Activated CD4-positive, CD25-positive, alpha-beta regulatory T cell treated with anti-CD3 and anti-CD28 coated beads, Interleukin-2, amount 50 U/mL, for 16 hours (primary cell): ENCODE measurements around the gene PTPRQ.
"Not testable (repeated sequence)": the region's sequence is repeated elsewhere in the genome, so short reads cannot be mapped to it uniquely, and the experiment has no call there.

Experiments
- DNase-seq: peaks from one replicate; pipeline ENCODE4 v3.0.0-alpha.2; 2020; ENCODE audit warnings: low read depth, low spot score

The PTPRQ gene

DNA sequence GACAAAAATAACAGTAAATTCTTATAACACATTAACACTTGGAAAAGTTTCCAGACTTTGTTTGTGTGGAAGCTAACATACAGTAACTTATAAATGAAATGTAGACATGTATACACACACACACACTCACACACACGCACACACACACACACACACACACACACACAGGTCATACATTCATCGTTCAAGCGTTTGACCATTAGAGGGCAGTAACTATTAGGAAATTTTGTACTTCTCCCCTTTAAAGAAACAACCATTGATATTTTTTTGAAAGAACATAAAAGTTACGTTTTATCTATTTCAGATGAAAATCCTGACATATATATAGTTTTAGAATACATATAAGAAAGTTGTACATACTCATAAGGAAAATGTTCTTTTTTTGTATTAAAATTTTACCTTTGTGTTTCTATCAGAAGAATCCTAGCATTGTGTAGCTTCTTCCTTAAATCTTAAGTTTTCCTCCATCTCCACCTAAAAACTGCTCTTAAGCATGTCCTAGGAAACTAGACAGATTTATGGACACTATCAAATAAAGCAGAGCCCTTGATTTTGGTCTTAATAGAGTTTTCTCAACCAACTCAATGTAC is 29.0 kb downstream of the PTPRQ start:
- DNase-seq, result no peak

DNA sequence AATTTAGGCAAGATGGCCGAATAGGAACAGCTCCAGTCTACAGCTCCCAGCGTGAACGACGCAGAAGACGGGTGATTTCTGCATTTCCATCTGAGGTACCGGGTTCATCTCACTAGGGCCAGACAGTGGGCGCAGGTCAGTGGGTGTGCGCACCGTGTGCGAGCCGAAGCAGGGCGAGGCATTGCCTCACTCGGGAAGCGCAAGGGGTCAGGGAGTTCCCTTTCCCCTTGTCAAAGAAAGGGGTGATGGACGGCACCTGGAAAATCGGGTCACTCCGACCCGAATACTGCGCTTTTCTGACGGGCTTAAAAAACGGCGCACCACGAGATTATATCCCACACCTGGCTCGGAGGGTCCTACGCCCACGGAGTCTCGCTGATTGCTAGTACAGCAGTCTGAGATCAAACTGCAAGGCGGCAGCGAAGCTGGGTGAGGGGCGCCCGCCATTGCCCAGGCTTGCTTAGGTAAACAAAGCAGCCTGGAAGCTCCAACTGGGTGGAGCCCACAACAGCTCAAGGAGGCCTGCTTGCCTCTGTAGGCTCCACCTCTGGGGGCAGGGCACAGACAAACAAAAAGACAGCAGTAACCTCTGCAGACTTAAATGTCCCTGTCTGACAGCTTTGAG is 33.6 kb downstream of the PTPRQ start:
- DNase-seq, result not testable (repeated sequence)

DNA sequence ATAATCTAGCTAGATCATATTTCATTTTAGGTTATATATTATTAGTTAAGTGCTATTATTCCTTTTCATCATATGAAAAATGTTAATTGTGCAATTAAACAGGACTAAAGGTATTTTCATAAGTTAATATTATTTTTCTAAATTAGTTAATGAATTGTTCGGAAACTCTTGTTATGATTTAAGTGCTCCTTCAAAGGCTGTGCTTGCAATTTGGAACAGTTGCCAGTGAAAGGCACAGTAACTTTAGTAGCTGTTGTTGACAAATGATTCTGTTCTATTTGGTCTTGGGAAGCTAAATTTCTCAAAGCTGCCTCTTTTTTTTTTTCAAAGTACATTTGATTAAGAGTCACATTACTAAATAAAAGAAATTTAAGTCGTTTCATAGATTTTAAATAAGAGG is 40.7 kb downstream of the PTPRQ start:
- DNase-seq, result no peak

DNA sequence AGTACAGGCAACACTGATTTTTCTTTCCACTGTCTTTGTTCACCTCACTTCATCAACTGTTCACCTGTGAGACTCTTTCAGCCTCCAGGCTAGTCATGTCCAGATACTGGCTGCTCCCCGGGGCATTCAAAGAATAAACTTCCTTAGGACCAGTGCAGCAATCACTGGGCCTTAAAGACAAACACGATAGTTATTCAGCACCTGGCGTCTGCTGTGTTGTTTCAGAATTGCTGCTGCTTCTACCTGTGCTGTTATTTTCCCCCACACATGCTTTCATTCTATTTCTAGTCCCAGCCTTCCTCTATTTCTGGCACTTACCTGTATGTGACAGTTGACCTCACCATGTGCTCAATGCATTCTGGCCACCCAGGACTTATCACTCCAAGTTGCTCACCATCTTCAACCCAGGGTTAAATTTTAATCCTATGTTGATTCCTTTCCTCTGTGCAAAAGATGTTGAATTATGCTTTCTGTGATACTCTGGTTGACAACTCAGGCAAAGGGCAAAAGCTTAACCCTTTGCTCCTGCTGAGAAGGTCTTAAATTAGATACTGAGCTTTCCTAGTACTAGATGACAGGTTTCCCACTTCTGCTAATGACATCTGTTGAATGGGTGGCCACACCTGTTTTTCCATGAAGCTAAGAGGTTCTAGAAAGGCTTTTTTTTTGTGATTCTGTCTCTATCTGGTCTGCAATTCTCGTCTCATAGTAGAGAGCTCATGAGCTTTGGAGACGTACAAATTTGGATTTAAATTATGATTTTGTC is 41.4 kb downstream of the PTPRQ start:
- no peak for DNase-seq

DNA sequence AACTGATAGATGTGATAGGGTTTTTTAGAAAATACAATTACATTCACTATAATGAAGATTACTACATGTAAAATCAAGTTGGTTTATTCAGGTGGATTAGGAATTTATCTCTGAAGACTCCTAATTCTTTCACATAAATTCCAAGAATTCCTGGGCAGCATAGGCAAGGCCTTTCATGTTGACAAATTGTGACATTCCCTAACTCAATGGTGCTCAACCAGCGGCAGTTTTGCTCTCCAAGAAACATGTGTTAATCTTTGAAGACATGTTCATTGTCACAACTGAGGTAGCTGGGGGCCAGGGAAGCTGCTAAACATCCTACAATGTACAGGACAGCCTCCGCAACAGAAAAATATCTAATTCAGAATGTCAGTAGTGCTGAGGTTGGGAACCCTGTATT is 46.3 kb downstream of the PTPRQ start:
- no peak for DNase-seq

- DNase-seq, result no peak
These were observed 47.1 kb downstream of the PTPRQ start for GRCh38 chr12:80491166-80491565.

DNA sequence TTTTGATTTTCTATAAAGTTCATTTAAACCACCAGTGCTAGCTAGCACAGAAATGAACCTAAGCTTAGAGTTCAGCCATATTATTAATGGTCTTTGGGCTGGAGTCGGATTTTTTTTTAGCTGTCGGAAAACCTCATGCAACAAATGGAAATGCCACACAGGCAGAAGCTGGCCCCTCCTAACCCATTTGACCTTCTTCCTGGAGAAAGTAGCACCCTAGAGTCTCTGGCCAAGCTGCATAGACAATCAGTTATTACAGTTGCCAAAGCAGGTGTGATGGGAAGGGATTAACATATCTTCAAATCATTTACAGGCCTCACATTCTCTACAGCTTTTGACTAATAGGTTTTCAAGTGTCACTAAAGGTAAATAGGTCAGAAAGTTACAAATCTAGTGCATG is 49.4 kb downstream of the PTPRQ start:
- DNase-seq, result no peak

DNA sequence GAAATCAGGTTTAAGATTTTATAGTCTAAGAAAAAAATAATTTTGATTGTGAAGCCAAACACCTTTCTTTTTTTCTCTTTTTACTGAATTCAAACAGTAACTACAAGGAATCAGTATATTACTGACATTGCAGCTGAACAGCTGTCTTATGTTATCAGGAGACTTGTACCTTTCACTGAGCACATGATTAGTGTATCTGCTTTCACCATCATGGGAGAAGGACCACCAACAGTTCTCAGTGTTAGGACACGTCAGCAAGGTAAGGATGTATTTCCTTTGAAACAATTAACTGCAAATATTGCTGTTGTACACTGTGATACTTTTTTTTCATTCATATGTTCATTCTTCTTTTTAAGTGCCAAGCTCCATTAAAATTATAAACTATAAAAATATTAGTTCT is 50.8 kb downstream of the PTPRQ start:
- no peak for DNase-seq

DNA sequence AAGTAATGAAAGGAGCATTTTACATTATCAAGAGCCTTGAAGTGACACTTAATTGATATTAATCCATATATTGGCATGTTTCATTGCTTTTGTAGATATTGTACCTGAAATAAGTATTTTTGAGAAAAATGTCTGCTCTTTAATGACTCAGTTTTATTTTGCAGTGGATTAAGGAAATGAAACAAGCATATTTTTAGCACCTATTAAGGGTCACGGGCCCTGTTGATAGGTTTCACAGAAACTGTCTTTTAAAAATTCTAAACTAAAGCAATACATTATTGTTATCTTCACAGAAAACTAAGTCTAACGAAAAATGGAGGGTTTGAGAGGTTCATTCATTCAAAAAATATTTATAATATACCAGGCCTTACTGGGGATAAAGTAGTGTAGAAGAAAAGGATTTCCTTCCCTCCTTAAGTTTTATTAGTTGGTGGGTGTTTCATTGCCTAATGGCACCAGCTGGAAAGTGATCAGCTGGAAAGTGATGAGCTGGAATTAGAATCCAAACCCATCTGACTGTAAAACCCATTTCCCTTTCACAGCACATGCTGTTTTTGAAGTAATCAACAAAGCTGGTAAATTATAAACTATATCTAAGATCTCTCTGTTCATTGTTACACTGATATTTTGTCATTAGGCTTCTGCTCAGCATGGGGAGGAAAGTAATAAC is 54.2 kb downstream of the PTPRQ start:
- DNase-seq, result no peak

DNA sequence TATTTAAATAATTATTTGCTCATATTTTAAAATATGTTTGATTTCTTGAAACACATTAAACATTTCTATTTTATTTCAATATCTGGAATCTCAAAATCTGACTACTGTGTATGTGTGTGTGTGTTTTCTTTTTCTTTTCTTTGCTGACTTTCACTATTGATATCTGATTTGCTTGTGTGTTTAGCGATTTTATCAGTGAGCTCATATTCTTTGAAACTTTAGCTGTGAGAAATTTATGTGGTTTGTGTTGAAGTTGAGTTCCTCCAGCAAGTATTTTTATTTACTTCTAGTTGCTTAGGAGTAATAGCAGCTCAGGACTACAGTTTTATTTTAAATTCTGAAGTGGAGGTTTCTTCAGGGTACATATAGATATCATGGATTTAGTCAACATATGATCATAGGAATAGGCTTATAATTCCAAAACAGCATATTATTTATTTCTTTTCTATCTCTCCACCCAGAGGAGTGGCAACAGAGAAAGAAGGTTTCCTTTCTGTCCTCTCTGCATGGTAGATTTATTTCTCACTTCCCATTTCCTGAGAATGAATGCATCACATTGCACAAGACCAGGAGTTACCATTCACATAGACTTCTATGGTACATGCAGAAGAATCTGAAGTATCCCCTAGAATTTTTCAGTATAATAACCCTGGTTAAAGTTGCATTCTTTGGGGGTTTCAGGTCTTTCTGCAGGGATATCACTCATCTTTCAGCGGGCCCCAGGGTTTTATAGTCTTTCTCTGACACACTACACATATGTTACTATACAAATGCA is 60.5 kb downstream of the PTPRQ start:
- DNase-seq, result no peak

DNA sequence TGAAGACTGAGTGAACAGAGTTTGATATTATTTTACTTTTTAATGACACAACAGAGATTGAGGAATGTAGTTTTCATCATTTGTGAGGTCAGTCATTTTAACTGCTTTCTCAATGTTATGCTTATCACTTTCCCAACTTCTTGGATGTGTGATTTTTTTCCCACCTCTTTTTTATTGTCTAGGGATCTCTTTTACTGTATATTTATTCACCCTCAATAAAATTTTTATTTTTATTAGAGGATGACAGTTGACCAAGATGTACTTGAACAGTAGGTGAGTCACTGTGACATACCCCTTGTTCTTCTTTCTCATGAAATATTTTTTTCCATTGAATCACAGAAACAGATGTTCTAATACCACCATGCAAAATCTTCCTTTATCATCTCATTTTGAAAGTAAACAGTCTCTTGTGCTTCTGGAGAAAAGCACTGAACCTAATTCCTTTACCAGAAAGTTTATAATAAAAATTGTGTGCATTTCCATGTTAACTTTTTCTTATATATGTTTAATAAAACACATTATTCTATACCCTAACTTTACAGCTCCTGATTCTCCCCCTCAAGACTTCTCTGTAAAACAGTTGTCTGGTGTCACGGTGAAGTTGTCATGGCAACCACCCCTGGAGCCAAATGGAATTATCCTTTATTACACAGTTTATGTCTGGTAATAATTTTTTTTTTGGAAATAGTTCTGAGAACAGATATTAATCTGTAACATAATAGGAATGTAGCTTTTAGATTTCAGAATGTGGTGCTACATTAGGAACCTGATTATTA is 65.9 kb downstream of the PTPRQ start:
- no peak for DNase-seq

DNA sequence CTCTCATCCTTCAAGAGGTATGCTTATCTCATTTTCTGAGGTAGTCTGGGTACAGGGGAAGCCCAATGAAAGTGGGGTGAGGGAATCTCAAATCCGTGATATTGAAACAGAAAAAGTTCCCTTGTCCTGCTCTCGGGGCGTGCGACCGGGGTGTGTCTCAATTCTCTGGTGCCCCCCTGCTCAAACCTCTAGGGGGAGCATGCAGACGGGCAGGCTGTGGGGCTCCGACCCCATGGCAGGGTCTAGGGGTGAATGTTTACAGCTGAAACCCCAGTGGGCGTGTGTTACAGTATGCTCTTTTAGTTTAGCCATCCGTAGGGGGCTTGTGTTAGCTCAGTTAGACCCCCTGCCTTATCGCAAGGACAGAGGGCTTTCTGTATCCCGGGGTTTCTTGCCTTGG is 68.7 kb downstream of the PTPRQ start:
- DNase-seq, result no peak

DNA sequence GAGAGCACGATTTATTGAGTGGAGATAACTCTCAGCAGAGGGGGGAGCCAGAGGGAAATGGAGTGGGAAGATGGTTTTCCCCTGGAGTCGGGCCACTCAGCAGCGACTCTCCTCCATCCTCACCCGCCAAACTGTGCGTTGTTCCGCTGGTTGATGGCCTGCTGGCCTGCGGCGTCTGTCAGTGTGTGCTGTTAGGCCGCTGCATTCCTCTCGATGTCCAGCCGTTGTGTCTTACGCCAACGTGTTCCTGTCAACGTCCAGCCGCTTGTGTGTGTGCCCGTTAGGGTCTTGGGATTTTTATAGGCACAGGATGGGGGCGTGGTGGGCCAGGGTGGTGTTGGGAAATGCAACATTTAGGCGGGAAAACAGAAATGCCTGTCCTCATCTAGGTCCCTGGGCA is 69.2 kb downstream of the PTPRQ start:
- no peak for DNase-seq

- no peak for DNase-seq
These were observed 73.6 kb downstream of the PTPRQ start for GRCh38 chr12:80517655-80518054.

GRCh38 chr12:80531646-80532045 is 87.6 kb downstream of the PTPRQ start:
- no peak for DNase-seq

DNA sequence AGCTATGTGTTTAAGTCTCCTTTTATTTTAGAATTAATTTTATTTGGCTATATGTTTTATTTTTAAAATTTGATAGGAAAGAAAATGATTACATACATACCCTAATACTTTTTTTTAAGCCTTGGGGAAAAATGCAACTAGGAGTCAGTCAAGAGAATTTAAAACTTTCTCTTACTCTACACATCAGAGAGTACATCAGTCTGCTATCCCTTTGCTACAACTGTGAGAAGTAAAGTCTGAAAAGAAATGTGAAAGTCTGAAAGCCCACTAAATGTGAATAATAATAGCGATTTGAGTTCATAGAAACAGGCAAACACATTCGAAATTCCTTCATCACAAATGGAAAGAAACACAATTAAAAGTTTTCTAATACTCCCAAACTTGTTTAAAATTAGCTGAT is 95.0 kb downstream of the PTPRQ start:
- no peak for DNase-seq

DNA sequence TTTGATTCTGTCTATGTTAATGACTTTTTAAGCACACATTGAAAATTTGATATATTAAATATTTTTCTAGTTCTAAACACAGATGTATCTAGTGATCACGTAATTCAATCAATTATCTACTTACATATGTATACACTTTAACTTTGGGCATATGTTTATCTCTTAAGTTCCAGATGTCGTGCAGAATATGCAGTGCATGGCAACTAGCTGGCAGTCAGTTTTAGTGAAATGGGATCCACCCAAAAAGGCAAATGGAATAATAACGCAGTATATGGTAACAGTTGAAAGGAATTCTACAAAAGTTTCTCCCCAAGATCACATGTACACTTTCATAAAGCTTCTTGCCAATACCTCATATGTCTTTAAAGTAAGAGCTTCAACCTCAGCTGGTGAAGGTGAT is 105.3 kb downstream of the PTPRQ start:
- DNase-seq, result no peak

GRCh38 chr12:80551897-80552296 is 107.9 kb downstream of the PTPRQ start:
- no peak for DNase-seq

- no peak for DNase-seq
These were observed 109.3 kb downstream of the PTPRQ start for GRCh38 chr12:80553316-80553715.

GRCh38 chr12:80556566-80556965 is 112.5 kb downstream of the PTPRQ start:
- DNase-seq, result no peak

DNA sequence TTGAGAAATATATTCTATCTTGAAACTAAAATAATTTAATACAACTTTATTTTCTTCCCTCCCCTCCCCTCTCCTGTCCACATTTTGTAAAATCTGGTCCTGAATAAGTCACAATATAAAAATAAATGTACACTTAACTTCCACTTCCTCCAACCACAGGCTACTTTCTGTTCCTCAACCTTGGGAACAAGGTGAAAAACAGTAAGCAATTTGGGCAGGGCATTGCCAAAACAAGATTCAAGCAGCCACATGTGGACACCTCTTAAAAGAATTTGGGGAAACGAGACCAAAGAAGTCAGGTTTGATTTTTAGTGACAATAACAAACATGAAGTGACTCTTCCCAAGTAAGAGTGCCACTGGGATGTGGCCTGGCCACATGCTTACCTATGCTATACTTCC is 115.7 kb downstream of the PTPRQ start:
- no peak for DNase-seq
